Left lung (tissue), 10 donors: ENCODE results near the gene PCDHGA1. TPM values are rescaled to one million over a fixed set of nuclear protein-coding genes. Genes with fewer than 3 reads are reported as not detected.
A peak's percentile ranks its signal among the peaks of the same experiment; 100 is the strongest.

Source experiments
- ATAC-seq: fragments of 200-7000 bp; cut with Tn5 transposase; one replicate; pipeline ENCODE4 v1.9.1; 2020; ENCODE audit warnings: moderate library complexity
- DNase-seq, 4 donors: peaks; one replicate each; pipeline ENCODE4 v3.0.0-alpha.2; 2013 to 2020
- H3K27ac ChIP-seq, 2 donors: fragments of 200-600 bp; sonication (generic) in 1 of 2; one replicate each; pipeline versions ENCODE4 v1.5.0 to v1.8.0; 2020 to 2021
- H3K27me3 ChIP-seq, 2 donors: fragments of 200-600 bp; sonication (generic) in 1 of 2; one replicate each; pipeline versions ENCODE4 v1.5.0 to v1.8.0; 2020 to 2021
- H3K36me3 ChIP-seq, 2 donors: fragments of 200-600 bp; sonication (generic) in 1 of 2; one replicate each; pipeline versions ENCODE4 v1.5.0 to v1.8.0; 2020 to 2021
- H3K4me1 ChIP-seq, 2 donors: fragments of 200-600 bp; one replicate each; pipeline ENCODE4 v1.8.0; 2021
- H3K4me3 ChIP-seq, 2 donors: fragments of 200-600 bp; sonication (generic) in 1 of 2; one replicate each; pipeline versions ENCODE4 v1.5.0 to v1.8.0; 2020 to 2021; ENCODE audit warnings: mild to moderate bottlenecking in 1 of 2
- H3K9me3 ChIP-seq, 2 donors: fragments of 200-600 bp; sonication (generic) in 1 of 2; one replicate each; pipeline versions ENCODE4 v1.5.0 to v1.8.0; 2020 to 2021
- CTCF ChIP-seq, 2 donors: fragments of 200-600 bp; sonication (generic) in 1 of 2; IDR thresholded peaks; one replicate each; pipeline versions ENCODE4 v1.5.0 to v1.8.0; 2021; ENCODE audit warnings: antibody characterized with exemption in 2 of 2
- intact Hi-C, 2 donors: fragments of 100-400 bp; cut with DNase I; formaldehyde crosslinking; loops; one replicate each; pipeline versions ENCODE4 v1.11.2 to v1.14.2; 2022
- polyA plus RNA-seq, 6 donors: library from polyadenylated mRNA; unstranded; fragments of 120-200 nt; gene quantifications; one replicate each; pipeline ENCODE4 v1.2.1, GENCODE V29; 2013; ENCODE audit not compliant: insufficient read length in 6 of 6
- total RNA-seq, 2 donors: library from RNA; stranded (reverse); fragmentation: NEBNext Ultra II Directional; extraction: Animal tissue kit (Norgen Biotek cat#: 25700); gene quantifications; one replicate each; pipeline ENCODE4 v1.2.1, GENCODE V29; 2021
- donor health status: DM: no; HTN: yes; CAD: no.
- donor health status: DM: no; HTN: no; CAD: no.

PCDHGA1 gene
- total and polyA plus RNA-seq, 8 donors: 0.38 to 1.1 (median 0.75) TPM

DNA sequence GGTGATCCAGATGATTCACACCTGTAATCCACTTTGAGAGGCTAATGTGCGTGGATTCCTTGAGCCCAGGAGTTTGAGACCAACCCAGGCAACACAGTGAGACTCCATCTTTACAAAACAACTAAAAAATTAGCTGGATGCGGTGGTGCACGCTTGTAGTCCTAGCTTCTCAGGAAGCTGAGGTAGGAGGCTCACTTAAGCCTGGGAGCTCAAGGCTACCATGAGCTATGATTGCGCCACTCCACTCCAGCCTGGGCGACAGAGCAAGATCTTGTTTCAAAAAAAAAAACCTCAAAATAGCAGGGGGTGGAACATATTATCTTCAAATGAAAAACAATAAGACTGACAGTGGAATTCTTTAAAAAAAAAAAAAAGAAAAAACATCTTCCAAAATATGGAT is 217.6 kb downstream of the PCDHGA1 start:
- Histone ChIP-seq H3K9me3 (peaks cover 0 to 23% of the 10 kb centered on the region in 2 donors), H3K27ac (no peak overlapping the region), H3K4me1 (peaks cover 0 to 3% of the 10 kb centered on the region in 2 donors), H3K4me3 (no peak overlapping the region), H3K27me3 (no peaks in the 10 kb centered on the region), H3K36me3 (peaks cover 0 to 57% of the 10 kb centered on the region in 2 donors)
- no peak for DNase-seq
- no peak for ATAC-seq
- TF ChIP-seq CTCF (IDR thresholded peaks at IDR 0.05): no peak
- intact Hi-C loops: no loop called here

DNA sequence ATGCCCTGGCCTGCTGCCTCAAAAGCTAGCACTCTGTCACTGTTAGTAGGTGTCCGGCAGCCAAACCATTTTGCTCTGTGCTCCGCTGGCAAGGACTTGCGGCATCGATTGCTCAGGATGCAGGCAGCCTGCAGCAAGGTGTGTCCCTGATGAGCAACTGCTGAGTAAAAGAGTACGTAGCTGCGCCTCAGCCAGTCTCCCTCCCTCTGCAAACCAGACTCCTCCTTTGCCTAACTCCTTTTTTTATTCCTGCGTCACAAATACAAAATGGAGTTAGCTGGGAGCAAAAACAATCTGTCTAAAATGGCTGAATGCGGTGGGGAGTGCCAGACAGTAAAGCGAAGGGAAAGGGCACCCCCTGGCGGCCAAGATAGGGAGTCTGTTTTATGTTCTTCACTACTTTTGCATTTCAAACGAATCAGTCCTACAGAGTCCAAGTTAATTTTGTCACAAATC is 227.4 kb downstream of the PCDHGA1 start:
- peaks cover 0 to 41% of the 10 kb centered on the region in 2 donors for H3K36me3 ChIP-seq
- no peaks in the 10 kb centered on the region for H3K9me3 ChIP-seq
- H3K4me3 ChIP-seq: no peak overlapping the region
- H3K27ac ChIP-seq: peak overlapping the region; percentile 82 to 88
- intact Hi-C loops: loop anchor here in 1 of 2 donors (10.0 kb wide), 1 partner anchor 223 kb away; the partner anchor contains the start of genes PCDHGA1 and PCDHGA2
- ATAC-seq (peak; percentile 66), DNase-seq (peak; percentile 69 to 93 (median 88))
- H3K4me1 ChIP-seq: peaks cover 17 to 39% of the 10 kb centered on the region in 2 donors
- no peaks in the 10 kb centered on the region for H3K27me3 ChIP-seq
- TF ChIP-seq CTCF (IDR thresholded peaks at IDR 0.05): peak; percentile 71 to 85

GRCh38 chr5:141558150-141558549 is 227.8 kb downstream of the PCDHGA1 start:
- Histone ChIP-seq H3K4me3 (no peak overlapping the region), H3K27ac (peak overlapping the region; percentile 82 to 88), H3K4me1 (peaks cover 17 to 39% of the 10 kb centered on the region in 2 donors), H3K36me3 (peaks cover 0 to 38% of the 10 kb centered on the region in 2 donors), H3K27me3 (no peaks in the 10 kb centered on the region), H3K9me3 (no peaks in the 10 kb centered on the region)
- ATAC-seq: no peak
- intact Hi-C loops: loop anchor here in 1 of 2 donors (10.0 kb wide), 1 partner anchor 223 kb away; the partner anchor contains the start of genes PCDHGA1 and PCDHGA2
- DNase-seq: no peak
- TF ChIP-seq CTCF (IDR thresholded peaks at IDR 0.05): peak in 1 of 2 donors; percentile 12

GRCh38 chr5:141559461-141559860 is 229.1 kb downstream of the PCDHGA1 start:
- Histone ChIP-seq H3K27ac (peak overlapping the region; percentile 82 to 88), H3K4me1 (peaks cover 17 to 47% of the 10 kb centered on the region in 2 donors), H3K36me3 (peaks cover 0 to 32% of the 10 kb centered on the region in 2 donors), H3K27me3 (no peaks in the 10 kb centered on the region), H3K4me3 (no peak overlapping the region), H3K9me3 (no peaks in the 10 kb centered on the region)
- no peak for TF ChIP-seq CTCF (IDR thresholded peaks at IDR 0.05)
- intact Hi-C loops: loop anchor here in 1 of 2 donors (10.0 kb wide), 1 partner anchor 225 kb away; the partner anchor contains the start of genes PCDHGA1 and PCDHGA2
- DNase-seq (peak in 1 of 4 donors; percentile 19), ATAC-seq (peak; percentile 36)

- Histone ChIP-seq H3K36me3 (peaks cover 0 to 31% of the 10 kb centered on the region in 2 donors), H3K27me3 (no peaks in the 10 kb centered on the region), H3K27ac (peak overlapping the region; percentile 82 to 88), H3K9me3 (no peaks in the 10 kb centered on the region), H3K4me3 (no peak overlapping the region), H3K4me1 (peaks cover 17 to 48% of the 10 kb centered on the region in 2 donors)
- intact Hi-C loops: loop anchor here in 1 of 2 donors (10.0 kb wide), 2 partner anchors 145 to 215 kb away; partner anchors contain the start of genes PCDHGA10, PCDHGA3 and PCDHGB7
- ATAC-seq (peak; percentile 70), DNase-seq (peak in 1 of 4 donors; percentile 44)
- no peak for TF ChIP-seq CTCF (IDR thresholded peaks at IDR 0.05)
Observed at GRCh38 chr5:141560151-141560550, 229.8 kb downstream of the PCDHGA1 start.
